GM12874 (cell line): ENCODE data around the gene OR5K2.

ENCODE experiments used
- CTCF ChIP-seq: IDR thresholded peaks from 2 replicates; pipeline ENCODE4 v1.5.1; 2011; ENCODE audit warnings: low read depth, mild to moderate bottlenecking, control low read depth, low read length, moderate library complexity; ENCODE audit not compliant: insufficient read depth

Gene OR5K2

GRCh38 chr3:98531622-98532274 lies 34.3 kb downstream of the OR5K2 start, which contains the start of gene GPR15:
GPR15 (plus strand) TSS chr3:98531978; CDS start chr3:98532034, 56 bp downstream.
- TF ChIP-seq CTCF = no peak

DNA sequence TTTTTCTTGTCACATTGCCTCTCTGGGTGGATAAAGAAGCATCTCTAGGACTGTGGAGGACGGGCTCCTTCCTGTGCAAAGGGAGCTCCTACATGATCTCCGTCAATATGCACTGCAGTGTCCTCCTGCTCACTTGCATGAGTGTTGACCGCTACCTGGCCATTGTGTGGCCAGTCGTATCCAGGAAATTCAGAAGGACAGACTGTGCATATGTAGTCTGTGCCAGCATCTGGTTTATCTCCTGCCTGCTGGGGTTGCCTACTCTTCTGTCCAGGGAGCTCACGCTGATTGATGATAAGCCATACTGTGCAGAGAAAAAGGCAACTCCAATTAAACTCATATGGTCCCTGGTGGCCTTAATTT lies 34.8 kb downstream of the OR5K2 start:
- no peak for TF ChIP-seq CTCF

- no peak for TF ChIP-seq CTCF
These were observed 35.5 kb downstream of the OR5K2 start for GRCh38 chr3:98532709-98533571.

DNA sequence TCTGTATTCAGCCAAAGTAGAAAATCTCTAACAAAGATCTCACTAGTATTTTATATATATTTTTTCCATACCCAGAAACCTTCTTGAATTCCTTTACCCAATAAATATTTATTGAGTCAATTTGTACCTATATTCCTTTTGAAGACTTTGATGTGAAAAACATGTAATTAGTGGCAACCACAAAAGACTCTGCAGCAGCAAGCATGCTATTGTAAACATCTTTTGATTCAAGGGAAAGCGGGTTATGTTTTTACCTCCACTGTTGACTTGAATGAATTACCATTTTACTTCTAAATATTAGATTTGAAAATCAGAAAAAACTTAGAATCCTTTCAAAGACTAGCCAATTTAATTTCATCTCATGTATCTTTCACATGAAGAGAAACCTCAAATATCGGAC lies 36.7 kb downstream of the OR5K2 start:
- TF ChIP-seq CTCF = no peak

DNA sequence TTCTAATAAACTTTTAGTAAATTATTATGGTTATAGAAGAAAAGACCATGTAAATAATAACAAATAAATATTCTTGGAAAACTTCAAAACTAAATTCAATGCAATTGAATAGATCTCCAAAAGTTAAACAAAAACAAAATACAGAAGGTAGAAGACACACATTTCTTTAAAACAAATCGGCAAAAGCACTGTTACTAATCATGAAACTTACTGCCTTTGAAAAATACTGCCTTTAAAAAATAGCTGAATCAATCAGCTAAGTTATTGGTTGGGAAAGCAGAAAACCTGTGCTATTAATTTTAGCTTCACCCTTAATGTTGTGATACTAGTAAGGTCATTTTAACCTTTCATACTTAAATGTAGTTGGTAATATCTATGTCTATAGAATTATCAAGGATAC lies 37.3 kb downstream of the OR5K2 start:
- TF ChIP-seq CTCF = no peak

- no peak for TF ChIP-seq CTCF
These were observed 39.1 kb downstream of the OR5K2 start for GRCh38 chr3:98536456-98537017.

- TF ChIP-seq CTCF = no peak
These were observed 42.9 kb downstream of the OR5K2 start for GRCh38 chr3:98540346-98540745.
